Vagina (tissue), 2 donors: ENCODE results near the gene ZNF287.

Experiments used
- CTCF ChIP-seq, 3 experiments: fragments of 450-650 bp in 2 of 3; fragments of 200-600 bp in 1 of 3; sonication (generic) in 1 of 3; IDR thresholded peaks; one replicate each; pipeline ENCODE4 v1.5.1; 2017 to 2019; ENCODE audit warnings: antibody characterized with exemption in 3 of 3, mild to moderate bottlenecking in 2 of 3, moderate library complexity in 2 of 3
- POLR2A ChIP-seq, 2 donors: fragments of 450-650 bp; IDR thresholded peaks; one replicate each; pipeline ENCODE4 v1.6.1; 2017; ENCODE audit warnings: antibody characterized with exemption in 2 of 2, mild to moderate bottlenecking in 2 of 2, moderate library complexity in 2 of 2
- POLR2AphosphoS5 ChIP-seq, 2 donors: sonication (generic); formaldehyde crosslinking; IDR thresholded peaks; one replicate each; pipeline ENCODE4 v1.9.0; 2017; ENCODE audit warnings: antibody characterized with exemption in 2 of 2, mild to moderate bottlenecking in 2 of 2, low read depth in 1 of 2; ENCODE audit not compliant: insufficient read depth in 1 of 2

- TF ChIP-seq CTCF (IDR thresholded peaks at IDR 0.05) (no peak), POLR2A (IDR thresholded peaks at IDR 0.05) (no peak), POLR2AphosphoS5 (IDR thresholded peaks at IDR 0.05; ENCODE audit: insufficient read depth in 1 of 2, low read depth in 1 of 2) (no peak)
Observed at GRCh38 chr17:16517477-16517876, 51.5 kb downstream of the ZNF287 start.
